Adipocyte (in vitro differentiated cells): ENCODE data around the gene SPZ1.
"Not testable (repeated sequence)": the region's sequence is repeated elsewhere in the genome, so short reads cannot be mapped to it uniquely, and the experiment has no call there.

ENCODE experiments used
- DNase-seq: peaks from one replicate; pipeline ENCODE4 v3.0.0-alpha.2; 2015; ENCODE audit warnings: low read depth
- H3K27me3 ChIP-seq: replicated peaks from 2 replicates; pipeline ENCODE4 v1.7.0; 2013; ENCODE audit warnings: mild to moderate bottlenecking, low read length, moderate library complexity; ENCODE audit not compliant: control insufficient read depth, insufficient read depth
- H3K36me3 ChIP-seq: 2 replicates; pipeline ENCODE4 v1.7.0; 2013; ENCODE audit warnings: low read length, mild to moderate bottlenecking, moderate library complexity; ENCODE audit not compliant: control insufficient read depth, insufficient read depth, severe bottlenecking
- H3K4me1 ChIP-seq: 2 replicates; pipeline ENCODE4 v1.7.0; 2013; ENCODE audit warnings: mild to moderate bottlenecking, low read length, moderate library complexity; ENCODE audit not compliant: control insufficient read depth, insufficient read depth
- H3K4me3 ChIP-seq: 2 replicates; pipeline ENCODE4 v1.7.0; 2013; ENCODE audit warnings: mild to moderate bottlenecking, low read length, moderate library complexity
- H3K9ac ChIP-seq: 2 replicates; pipeline ENCODE4 v1.7.0; 2013; ENCODE audit warnings: mild to moderate bottlenecking, low read length, moderate library complexity
- H3K9me3 ChIP-seq: 2 replicates; pipeline ENCODE4 v1.7.0; 2013; ENCODE audit warnings: mild to moderate bottlenecking, low read length, moderate library complexity; ENCODE audit not compliant: control insufficient read depth

The SPZ1 gene

GRCh38 chr5:80339116-80339515, 19.3 kb downstream of the SPZ1 start:
- no peak for DNase-seq
- no peaks in the 10 kb centered on the region for H3K4me1 ChIP-seq
- no peak overlapping the region for H3K4me3 ChIP-seq
- no peaks in the 10 kb centered on the region for H3K9me3 ChIP-seq
- no peaks in the 10 kb centered on the region for H3K36me3 ChIP-seq
- H3K27me3 ChIP-seq = peaks cover 3% of the 10 kb centered on the region
- H3K9ac ChIP-seq = no peak overlapping the region

- no peak for DNase-seq
Observed at GRCh38 chr5:80341016-80341775, 21.4 kb downstream of the SPZ1 start.

GRCh38 chr5:80343067-80343466, 23.3 kb downstream of the SPZ1 start:
- H3K4me3 ChIP-seq = no peak overlapping the region
- no peaks in the 10 kb centered on the region for H3K27me3 ChIP-seq
- no peak overlapping the region for H3K9ac ChIP-seq
- H3K9me3 ChIP-seq = no peaks in the 10 kb centered on the region
- H3K4me1 ChIP-seq = no peaks in the 10 kb centered on the region
- DNase-seq = no peak
- no peaks in the 10 kb centered on the region for H3K36me3 ChIP-seq

More at GRCh38 chr5:80341016-80341775, 21.4 kb downstream of the SPZ1 start:
- H3K36me3 ChIP-seq = no peaks in the 10 kb centered on the region
- no peaks in the 10 kb centered on the region for H3K27me3 ChIP-seq
- no peaks in the 10 kb centered on the region for H3K9me3 ChIP-seq
- H3K9ac ChIP-seq = no peak overlapping the region
- H3K4me3 ChIP-seq = no peak overlapping the region
- H3K4me1 ChIP-seq = no peaks in the 10 kb centered on the region

- H3K9ac ChIP-seq = no peak overlapping the region
- H3K9me3 ChIP-seq = no peaks in the 10 kb centered on the region
- no peak overlapping the region for H3K4me3 ChIP-seq
- H3K36me3 ChIP-seq = no peaks in the 10 kb centered on the region
- no peaks in the 10 kb centered on the region for H3K4me1 ChIP-seq
- peak; percentile 2 for DNase-seq
- no peaks in the 10 kb centered on the region for H3K27me3 ChIP-seq
Observed at GRCh38 chr5:80346055-80346454, 26.3 kb downstream of the SPZ1 start.

GRCh38 chr5:80348171-80348570, 28.4 kb downstream of the SPZ1 start:
- Histone ChIP-seq H3K4me3 (no peak overlapping the region), H3K36me3 (no peaks in the 10 kb centered on the region), H3K4me1 (no peaks in the 10 kb centered on the region), H3K9me3 (no peaks in the 10 kb centered on the region), H3K9ac (no peak overlapping the region), H3K27me3 (no peaks in the 10 kb centered on the region)
- DNase-seq = peak; percentile 3

GRCh38 chr5:80351019-80351418, 31.2 kb downstream of the SPZ1 start:
- not testable (repeated sequence) for H3K36me3 ChIP-seq, H3K4me1 ChIP-seq, DNase-seq, H3K9me3 ChIP-seq, H3K4me3 ChIP-seq, H3K9ac ChIP-seq, H3K27me3 ChIP-seq

- DNase-seq = no peak
- no peak overlapping the region for H3K4me3 ChIP-seq
- no peaks in the 10 kb centered on the region for H3K36me3 ChIP-seq
- no peaks in the 10 kb centered on the region for H3K4me1 ChIP-seq
- H3K9me3 ChIP-seq = no peaks in the 10 kb centered on the region
- no peaks in the 10 kb centered on the region for H3K27me3 ChIP-seq
- no peak overlapping the region for H3K9ac ChIP-seq
Observed at GRCh38 chr5:80355686-80356085, 35.9 kb downstream of the SPZ1 start.

GRCh38 chr5:80357671-80358070, 37.9 kb downstream of the SPZ1 start:
- DNase-seq = no peak
- Histone ChIP-seq H3K9ac (no peak overlapping the region), H3K4me1 (no peaks in the 10 kb centered on the region), H3K9me3 (no peaks in the 10 kb centered on the region), H3K27me3 (no peaks in the 10 kb centered on the region), H3K4me3 (no peak overlapping the region), H3K36me3 (no peaks in the 10 kb centered on the region)

GRCh38 chr5:80360914-80361444, 41.2 kb downstream of the SPZ1 start:
- Histone ChIP-seq H3K9me3 (no peaks in the 10 kb centered on the region), H3K36me3 (no peaks in the 10 kb centered on the region), H3K4me1 (no peaks in the 10 kb centered on the region), H3K27me3 (no peaks in the 10 kb centered on the region), H3K4me3 (no peak overlapping the region), H3K9ac (no peak overlapping the region)
- no peak for DNase-seq

- Histone ChIP-seq H3K27me3 (no peaks in the 10 kb centered on the region), H3K4me1 (no peaks in the 10 kb centered on the region)
Observed at GRCh38 chr5:80364892-80365291, 45.1 kb downstream of the SPZ1 start.

GRCh38 chr5:80368661-80369480, 49.1 kb downstream of the SPZ1 start:
- H3K36me3 ChIP-seq = no peaks in the 10 kb centered on the region
- no peak overlapping the region for H3K9ac ChIP-seq
- H3K4me3 ChIP-seq = no peak overlapping the region
- H3K27me3 ChIP-seq = no peaks in the 10 kb centered on the region
- no peaks in the 10 kb centered on the region for H3K4me1 ChIP-seq
- no peaks in the 10 kb centered on the region for H3K9me3 ChIP-seq
- DNase-seq = no peak

More at GRCh38 chr5:80364892-80365291, 45.1 kb downstream of the SPZ1 start:
- DNase-seq = no peak
- Histone ChIP-seq H3K4me3 (no peak overlapping the region), H3K36me3 (no peaks in the 10 kb centered on the region), H3K9ac (no peak overlapping the region), H3K9me3 (no peaks in the 10 kb centered on the region)
